ENCODE measurements around the gene ADSS1. TPM values are rescaled to one million over a fixed set of nuclear protein-coding genes. Genes with fewer than 3 reads are reported as not detected.

ADSS1 gene
- total RNA-seq, 1 donor from 2014 or later, result 89.8 TPM

DNA sequence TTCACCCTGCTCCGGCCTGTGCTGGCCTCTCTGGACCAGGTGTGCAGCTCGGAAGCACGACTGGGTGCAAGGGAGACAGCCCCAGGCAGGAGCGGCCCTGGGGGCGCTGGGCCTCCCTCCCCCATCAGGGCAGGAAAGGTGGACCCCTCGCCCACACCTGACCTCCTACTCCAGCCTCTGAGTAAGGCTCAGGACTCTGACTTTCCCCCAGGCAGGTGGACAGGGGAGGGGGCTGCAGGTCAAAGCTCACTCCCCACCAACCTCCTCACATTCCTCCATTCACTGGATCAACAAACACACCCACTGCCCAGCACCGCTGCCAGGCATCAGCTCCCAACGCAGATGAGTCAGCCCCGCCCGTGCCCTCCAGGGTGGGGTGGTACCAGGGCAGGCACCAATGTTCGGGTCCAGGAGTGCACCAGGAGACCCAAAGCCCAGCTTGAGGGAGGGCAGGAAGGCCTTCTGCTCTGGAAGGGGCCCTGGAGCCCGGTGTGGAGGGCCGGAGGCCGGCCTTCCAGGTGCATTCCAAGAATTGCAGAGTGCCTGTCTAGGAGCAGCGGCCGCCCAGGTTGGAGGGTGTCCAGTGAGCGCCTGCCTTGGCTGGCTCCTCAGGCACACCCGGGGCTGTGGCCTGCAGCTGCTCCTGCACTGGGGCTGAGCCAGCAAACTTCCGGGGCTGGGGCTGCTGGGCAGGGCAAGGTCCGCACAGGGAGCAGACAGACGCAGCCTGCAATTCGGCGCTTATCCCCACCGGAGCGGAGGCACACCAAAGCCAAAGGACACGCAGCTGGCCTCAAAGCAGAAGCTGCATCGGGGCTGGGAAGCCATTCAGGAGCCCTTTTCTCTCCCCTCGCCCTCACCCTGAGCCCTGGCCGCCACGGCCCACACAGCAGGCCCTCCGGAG lies 36.2 kb upstream of the ADSS1 start:
- Histone ChIP-seq H3K27me3 (ENCODE audit: control insufficient read depth in 3 of 3, insufficient read depth in 3 of 3, low read length in 3 of 3) (peaks cover 0 to 2% (median 0%) of the 10 kb centered on the region in 3 donors), H3K4me1 (ENCODE audit: control insufficient read depth in 3 of 3, insufficient read depth in 3 of 3, low read length in 3 of 3) (peaks cover 40 to 62% (median 54%) of the 10 kb centered on the region in 3 donors), H3K9me3 (ENCODE audit: control insufficient read depth in 3 of 3, low read length in 3 of 3) (no peaks in the 10 kb centered on the region), H3K9ac (ENCODE audit: low read depth in 1 of 3, low read length in 3 of 3) (peak overlapping the region; percentile 73 to 77 (median 76)), H3K36me3 (ENCODE audit: control insufficient read depth in 3 of 3, insufficient read depth in 3 of 3, low read length in 3 of 3) (no peaks in the 10 kb centered on the region), H3K27ac (ENCODE audit: low read depth, low read length) (peak overlapping the region; percentile 77), H3K4me3 (ENCODE audit: low read length in 3 of 3) (peak overlapping the region; percentile 56 to 68 (median 60))

DNA sequence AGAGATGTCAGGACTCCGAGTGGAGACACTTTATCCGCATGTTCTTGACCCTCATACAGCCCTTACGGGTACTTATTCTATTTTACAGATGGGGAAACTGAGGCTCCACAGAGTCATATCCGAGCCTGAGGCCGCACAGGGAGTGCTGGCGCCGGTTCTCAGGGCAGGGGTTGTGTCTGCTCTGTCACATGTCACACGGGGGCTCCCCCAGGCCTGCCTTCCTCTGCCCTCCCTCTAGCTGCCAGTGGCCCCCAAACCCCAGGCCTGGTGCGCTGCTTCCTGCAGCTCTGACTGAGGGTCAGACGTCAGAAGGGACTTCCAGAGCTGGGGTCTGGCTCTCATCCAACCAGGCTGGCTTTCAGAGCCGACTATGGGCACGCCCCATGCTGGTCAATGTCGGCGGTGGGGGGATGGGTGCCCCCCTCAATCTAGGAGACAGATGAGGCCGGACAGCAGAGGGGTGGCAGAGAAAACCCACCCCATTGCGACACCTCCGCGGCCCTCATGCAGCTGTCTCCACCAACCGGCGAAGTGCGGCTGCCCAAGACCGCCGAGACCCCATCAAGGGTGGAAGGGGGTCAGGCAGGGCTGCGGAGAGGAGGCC lies 35.4 kb upstream of the ADSS1 start:
- H3K4me1 ChIP-seq (ENCODE audit: control insufficient read depth in 3 of 3, insufficient read depth in 3 of 3, low read length in 3 of 3), result peaks cover 40 to 64% (median 56%) of the 10 kb centered on the region in 3 donors
- H3K4me3 ChIP-seq (ENCODE audit: low read length in 3 of 3), result peak overlapping the region; percentile 56 to 68 (median 60)
- peaks cover 0 to 2% (median 0%) of the 10 kb centered on the region in 3 donors for H3K27me3 ChIP-seq (ENCODE audit: control insufficient read depth in 3 of 3, insufficient read depth in 3 of 3, low read length in 3 of 3)
- peak overlapping the region; percentile 73 to 77 (median 76) for H3K9ac ChIP-seq (ENCODE audit: low read depth in 1 of 3, low read length in 3 of 3)
- peak overlapping the region; percentile 77 for H3K27ac ChIP-seq (ENCODE audit: low read depth, low read length)
- no peaks in the 10 kb centered on the region for H3K9me3 ChIP-seq (ENCODE audit: control insufficient read depth in 3 of 3, low read length in 3 of 3)
- no peaks in the 10 kb centered on the region for H3K36me3 ChIP-seq (ENCODE audit: control insufficient read depth in 3 of 3, insufficient read depth in 3 of 3, low read length in 3 of 3)

GRCh38 chr14:104689109-104689880 lies 34.7 kb upstream of the ADSS1 start, which contains the start of gene INF2:
Gene INF2, plus strand, starts transcription at chr14:104689618. Its CDS starts 11,748 bp downstream, at chr14:104701366.
- H3K4me1 ChIP-seq (ENCODE audit: control insufficient read depth in 3 of 3, insufficient read depth in 3 of 3, low read length in 3 of 3), result peaks cover 41 to 67% (median 59%) of the 10 kb centered on the region in 3 donors
- H3K4me3 ChIP-seq (ENCODE audit: low read length in 3 of 3), result peak within 1 kb of the TSS; percentile 71 to 83 (median 73)
- H3K27ac ChIP-seq (ENCODE audit: low read depth, low read length), result peak within 1 kb of the TSS; percentile 77
- peak within 1 kb of the TSS; percentile 76 to 83 (median 83) for H3K9ac ChIP-seq (ENCODE audit: low read depth in 1 of 3, low read length in 3 of 3)
- H3K27me3 ChIP-seq (ENCODE audit: control insufficient read depth in 3 of 3, insufficient read depth in 3 of 3, low read length in 3 of 3), result peaks cover 0 to 2% (median 0%) of the 10 kb centered on the region in 3 donors
- H3K36me3 ChIP-seq (ENCODE audit: control insufficient read depth in 3 of 3, insufficient read depth in 3 of 3, low read length in 3 of 3), result no peaks in the 10 kb centered on the region
- no peaks in the 10 kb centered on the region for H3K9me3 ChIP-seq (ENCODE audit: control insufficient read depth in 3 of 3, low read length in 3 of 3)

- no peaks in the 10 kb centered on the region for H3K9me3 ChIP-seq (ENCODE audit: control insufficient read depth in 3 of 3, low read length in 3 of 3)
- H3K9ac ChIP-seq (ENCODE audit: low read depth in 1 of 3, low read length in 3 of 3), result peak overlapping the region; percentile 76 to 83 (median 83)
- peak overlapping the region; percentile 71 to 83 (median 73) for H3K4me3 ChIP-seq (ENCODE audit: low read length in 3 of 3)
- H3K4me1 ChIP-seq (ENCODE audit: control insufficient read depth in 3 of 3, insufficient read depth in 3 of 3, low read length in 3 of 3), result peaks cover 46 to 74% (median 67%) of the 10 kb centered on the region in 3 donors
- peak overlapping the region; percentile 58 for H3K27ac ChIP-seq (ENCODE audit: low read depth, low read length)
- H3K36me3 ChIP-seq (ENCODE audit: control insufficient read depth in 3 of 3, insufficient read depth in 3 of 3, low read length in 3 of 3), result no peaks in the 10 kb centered on the region
- H3K27me3 ChIP-seq (ENCODE audit: control insufficient read depth in 3 of 3, insufficient read depth in 3 of 3, low read length in 3 of 3), result peaks cover 0 to 2% (median 0%) of the 10 kb centered on the region in 3 donors
Observed at GRCh38 chr14:104689881-104690711, 33.9 kb upstream of the ADSS1 start.

DNA sequence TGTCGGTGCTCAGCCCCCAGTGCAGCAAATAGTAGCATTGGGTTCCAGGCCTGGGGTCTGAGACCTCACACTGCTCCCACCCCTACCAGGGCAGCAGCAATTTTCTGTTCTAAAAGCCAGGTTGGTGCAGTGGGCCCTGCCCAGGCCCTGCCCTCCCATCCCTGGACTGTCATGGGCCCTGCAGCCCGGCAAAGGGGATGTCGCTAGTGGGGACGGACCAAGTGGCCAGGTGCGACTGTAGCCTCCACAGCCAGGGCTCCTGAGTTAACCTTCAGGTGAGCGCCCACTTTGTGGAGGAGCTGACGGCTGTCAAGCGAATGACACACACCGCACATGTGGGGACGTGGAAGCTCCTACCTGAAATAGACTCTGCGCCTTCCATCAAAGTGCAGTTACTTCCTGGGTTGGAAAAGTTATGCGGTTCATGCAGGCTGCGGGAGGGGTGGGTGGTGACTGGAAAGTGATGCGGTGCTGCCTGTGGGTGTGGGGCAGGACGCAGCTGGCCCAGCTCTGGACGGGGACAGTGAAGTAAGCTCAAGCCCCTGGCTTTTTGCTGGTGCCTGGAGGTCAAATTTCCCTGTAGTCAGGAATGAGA lies 33.1 kb upstream of the ADSS1 start:
- Histone ChIP-seq H3K9me3 (ENCODE audit: control insufficient read depth in 3 of 3, low read length in 3 of 3) (no peaks in the 10 kb centered on the region), H3K4me1 (ENCODE audit: control insufficient read depth in 3 of 3, insufficient read depth in 3 of 3, low read length in 3 of 3) (peaks cover 52 to 81% (median 74%) of the 10 kb centered on the region in 3 donors), H3K9ac (ENCODE audit: low read depth in 1 of 3, low read length in 3 of 3) (peak overlapping the region in 2 of 3 donors; percentile 83), H3K36me3 (ENCODE audit: control insufficient read depth in 3 of 3, insufficient read depth in 3 of 3, low read length in 3 of 3) (no peaks in the 10 kb centered on the region), H3K27ac (ENCODE audit: low read depth, low read length) (no peak overlapping the region), H3K4me3 (ENCODE audit: low read length in 3 of 3) (peak overlapping the region; percentile 71 to 83 (median 73)), H3K27me3 (ENCODE audit: control insufficient read depth in 3 of 3, insufficient read depth in 3 of 3, low read length in 3 of 3) (peaks cover 0 to 2% (median 0%) of the 10 kb centered on the region in 3 donors)

DNA sequence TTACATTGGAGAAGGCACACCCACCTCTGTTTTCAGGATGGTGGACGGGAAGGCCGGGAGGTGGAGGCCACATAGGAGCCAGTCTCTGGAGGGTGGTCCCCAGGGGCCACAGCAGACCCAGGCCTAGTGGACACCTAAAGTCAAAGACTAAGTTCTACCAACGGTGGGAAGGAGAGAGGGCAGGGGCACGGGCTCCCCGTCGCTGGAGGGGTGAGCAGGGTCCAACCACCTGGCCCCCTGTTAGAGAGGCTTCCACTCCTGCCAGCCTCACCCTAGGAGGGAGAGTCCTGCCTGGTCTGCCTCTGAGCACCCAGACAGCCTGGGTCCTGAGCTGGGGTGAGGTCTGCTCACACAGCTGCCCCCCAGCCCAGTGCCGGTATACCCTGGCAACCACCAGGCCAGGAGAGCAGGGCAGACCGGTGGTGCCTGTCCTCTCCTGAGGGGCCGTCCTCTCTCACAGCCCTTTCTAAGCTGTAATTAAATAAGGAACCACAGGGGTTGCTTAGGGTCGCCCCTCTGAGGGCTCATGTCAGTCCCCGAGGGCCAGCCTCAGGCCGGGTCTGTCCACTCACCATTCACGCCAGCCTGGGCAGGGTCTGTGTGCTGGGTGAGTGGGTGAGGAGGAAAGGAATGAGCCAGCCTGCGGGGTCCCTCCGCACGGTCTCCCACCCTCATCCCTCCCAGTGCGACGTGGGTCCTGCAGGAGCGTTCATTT lies 32.3 kb upstream of the ADSS1 start:
- Histone ChIP-seq H3K27ac (ENCODE audit: low read depth, low read length) (no peak overlapping the region), H3K4me1 (ENCODE audit: control insufficient read depth in 3 of 3, insufficient read depth in 3 of 3, low read length in 3 of 3) (peaks cover 57 to 84% (median 76%) of the 10 kb centered on the region in 3 donors), H3K4me3 (ENCODE audit: low read length in 3 of 3) (peak overlapping the region in 1 of 3 donors; percentile 54), H3K27me3 (ENCODE audit: control insufficient read depth in 3 of 3, insufficient read depth in 3 of 3, low read length in 3 of 3) (peaks cover 0 to 2% (median 0%) of the 10 kb centered on the region in 3 donors), H3K9me3 (ENCODE audit: control insufficient read depth in 3 of 3, low read length in 3 of 3) (no peaks in the 10 kb centered on the region), H3K9ac (ENCODE audit: low read depth in 1 of 3, low read length in 3 of 3) (peak overlapping the region in 1 of 3 donors; percentile 33), H3K36me3 (ENCODE audit: control insufficient read depth in 3 of 3, insufficient read depth in 3 of 3, low read length in 3 of 3) (peaks cover 0 to 4% (median 0%) of the 10 kb centered on the region in 3 donors)

GRCh38 chr14:104692261-104692938 lies 31.6 kb upstream of the ADSS1 start:
- H3K4me1 ChIP-seq (ENCODE audit: control insufficient read depth in 3 of 3, insufficient read depth in 3 of 3, low read length in 3 of 3), result peaks cover 56 to 84% (median 79%) of the 10 kb centered on the region in 3 donors
- H3K36me3 ChIP-seq (ENCODE audit: control insufficient read depth in 3 of 3, insufficient read depth in 3 of 3, low read length in 3 of 3), result peaks cover 0 to 4% (median 0%) of the 10 kb centered on the region in 3 donors
- H3K9me3 ChIP-seq (ENCODE audit: control insufficient read depth in 3 of 3, low read length in 3 of 3), result no peaks in the 10 kb centered on the region
- H3K9ac ChIP-seq (ENCODE audit: low read depth in 1 of 3, low read length in 3 of 3), result peak overlapping the region in 1 of 3 donors; percentile 16
- peaks cover 0 to 2% (median 0%) of the 10 kb centered on the region in 3 donors for H3K27me3 ChIP-seq (ENCODE audit: control insufficient read depth in 3 of 3, insufficient read depth in 3 of 3, low read length in 3 of 3)
- no peak overlapping the region for H3K4me3 ChIP-seq (ENCODE audit: low read length in 3 of 3)
- no peak overlapping the region for H3K27ac ChIP-seq (ENCODE audit: low read depth, low read length)

GRCh38 chr14:104692939-104693315 lies 31.1 kb upstream of the ADSS1 start:
- no peak overlapping the region for H3K27ac ChIP-seq (ENCODE audit: low read depth, low read length)
- H3K4me3 ChIP-seq (ENCODE audit: low read length in 3 of 3), result no peak overlapping the region
- peak overlapping the region in 1 of 3 donors; percentile 16 for H3K9ac ChIP-seq (ENCODE audit: low read depth in 1 of 3, low read length in 3 of 3)
- H3K27me3 ChIP-seq (ENCODE audit: control insufficient read depth in 3 of 3, insufficient read depth in 3 of 3, low read length in 3 of 3), result peaks cover 0 to 7% (median 0%) of the 10 kb centered on the region in 3 donors
- peaks cover 56 to 84% (median 79%) of the 10 kb centered on the region in 3 donors for H3K4me1 ChIP-seq (ENCODE audit: control insufficient read depth in 3 of 3, insufficient read depth in 3 of 3, low read length in 3 of 3)
- no peaks in the 10 kb centered on the region for H3K9me3 ChIP-seq (ENCODE audit: control insufficient read depth in 3 of 3, low read length in 3 of 3)
- peaks cover 0 to 6% (median 0%) of the 10 kb centered on the region in 3 donors for H3K36me3 ChIP-seq (ENCODE audit: control insufficient read depth in 3 of 3, insufficient read depth in 3 of 3, low read length in 3 of 3)
